HEK293T (cell line): Measurements from ENCODE around the gene LARGE1.

Source experiments
- LEF1 ChIP-seq: fragments of 450-650 bp; IDR thresholded peaks from 2 replicates; pipeline ENCODE4 v1.6.1; 2017; ENCODE audit warnings: mild to moderate bottlenecking, borderline replicate concordance
- SP1 ChIP-seq: fragments of 450-650 bp; IDR thresholded peaks from 2 replicates; pipeline ENCODE4 v1.6.1; 2017
- ZNF384 ChIP-seq: fragments of 450-650 bp; IDR thresholded peaks from 2 replicates; pipeline ENCODE4 v1.6.1; 2016
- TF ChIP-seq, protein P1 (sequence below): fragments of 450-650 bp; IDR thresholded peaks from 2 replicates; pipeline ENCODE4 v1.6.1; 2016

- TF ChIP-seq ZNF384 (no peak), LEF1 (no peak), SP1 (no peak)
- TF ChIP-seq, protein P1, sequence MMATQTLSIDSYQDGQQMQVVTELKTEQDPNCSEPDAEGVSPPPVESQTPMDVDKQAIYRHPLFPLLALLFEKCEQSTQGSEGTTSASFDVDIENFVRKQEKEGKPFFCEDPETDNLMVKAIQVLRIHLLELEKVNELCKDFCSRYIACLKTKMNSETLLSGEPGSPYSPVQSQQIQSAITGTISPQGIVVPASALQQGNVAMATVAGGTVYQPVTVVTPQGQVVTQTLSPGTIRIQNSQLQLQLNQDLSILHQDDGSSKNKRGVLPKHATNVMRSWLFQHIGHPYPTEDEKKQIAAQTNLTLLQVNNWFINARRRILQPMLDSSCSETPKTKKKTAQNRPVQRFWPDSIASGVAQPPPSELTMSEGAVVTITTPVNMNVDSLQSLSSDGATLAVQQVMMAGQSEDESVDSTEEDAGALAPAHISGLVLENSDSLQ, result no peak
Measured at GRCh38 chr22:33886696-33887095, 33.6 kb downstream of the LARGE1 start.
